Left renal pelvis (tissue), 4 donors: ENCODE data around the gene LRP6. TPM values are rescaled to one million over a fixed set of nuclear protein-coding genes. Genes with fewer than 3 reads are reported as not detected.
"Not testable (repeated sequence)": the region's sequence is repeated elsewhere in the genome, so short reads cannot be mapped to it uniquely, and the experiment has no call there.

Experiments
- DNase-seq, 4 donors: peaks; one replicate each; pipeline ENCODE4 v3.0.0-alpha.2; 2013; ENCODE audit warnings: low read depth in 4 of 4, low spot score in 3 of 4
- polyA plus RNA-seq, 4 donors: library from polyadenylated mRNA; unstranded; fragments of 120-200 nt; gene quantifications; one replicate each; pipeline ENCODE4 v1.2.1, GENCODE V29; 2013; ENCODE audit not compliant: insufficient read length in 4 of 4

Gene LRP6
- polyA plus RNA-seq, 4 donors: 62.2 to 66.2 (median 65.0) TPM

- DNase-seq: peak in 1 of 4 donors; percentile 39
These were observed 413 bp downstream of the LRP6 start for GRCh38 chr12:12266389-12266872.

- peak in 2 of 4 donors; percentile 24 to 35 for DNase-seq
These were observed 1.1 kb downstream of the LRP6 start for GRCh38 chr12:12265571-12266388.

DNA sequence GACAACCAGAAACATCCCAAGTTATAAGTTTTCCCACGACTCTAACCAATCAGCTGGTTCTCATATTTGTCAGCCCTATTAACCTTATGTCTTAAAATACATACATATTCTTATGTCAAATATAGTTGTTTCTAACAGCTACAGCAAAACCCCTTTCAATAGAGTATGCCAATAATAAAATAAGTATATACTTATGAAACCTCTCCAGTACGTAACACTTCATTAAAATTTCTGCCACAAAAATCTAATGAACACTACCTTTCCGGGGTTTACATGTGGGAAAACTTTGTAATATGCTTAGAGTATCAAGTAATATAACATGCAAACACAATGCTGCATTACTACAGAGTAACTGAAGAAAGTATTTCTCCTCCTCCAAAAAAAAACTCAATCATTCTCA is 1.8 kb downstream of the LRP6 start:
- DNase-seq: no peak

GRCh38 chr12:12263909-12264308 is 2.9 kb downstream of the LRP6 start:
- DNase-seq: no peak

GRCh38 chr12:12256291-12256757 is 10.5 kb downstream of the LRP6 start:
- not testable (repeated sequence) for DNase-seq

- DNase-seq: no peak
These were observed 12.3 kb downstream of the LRP6 start for GRCh38 chr12:12254553-12254952.

DNA sequence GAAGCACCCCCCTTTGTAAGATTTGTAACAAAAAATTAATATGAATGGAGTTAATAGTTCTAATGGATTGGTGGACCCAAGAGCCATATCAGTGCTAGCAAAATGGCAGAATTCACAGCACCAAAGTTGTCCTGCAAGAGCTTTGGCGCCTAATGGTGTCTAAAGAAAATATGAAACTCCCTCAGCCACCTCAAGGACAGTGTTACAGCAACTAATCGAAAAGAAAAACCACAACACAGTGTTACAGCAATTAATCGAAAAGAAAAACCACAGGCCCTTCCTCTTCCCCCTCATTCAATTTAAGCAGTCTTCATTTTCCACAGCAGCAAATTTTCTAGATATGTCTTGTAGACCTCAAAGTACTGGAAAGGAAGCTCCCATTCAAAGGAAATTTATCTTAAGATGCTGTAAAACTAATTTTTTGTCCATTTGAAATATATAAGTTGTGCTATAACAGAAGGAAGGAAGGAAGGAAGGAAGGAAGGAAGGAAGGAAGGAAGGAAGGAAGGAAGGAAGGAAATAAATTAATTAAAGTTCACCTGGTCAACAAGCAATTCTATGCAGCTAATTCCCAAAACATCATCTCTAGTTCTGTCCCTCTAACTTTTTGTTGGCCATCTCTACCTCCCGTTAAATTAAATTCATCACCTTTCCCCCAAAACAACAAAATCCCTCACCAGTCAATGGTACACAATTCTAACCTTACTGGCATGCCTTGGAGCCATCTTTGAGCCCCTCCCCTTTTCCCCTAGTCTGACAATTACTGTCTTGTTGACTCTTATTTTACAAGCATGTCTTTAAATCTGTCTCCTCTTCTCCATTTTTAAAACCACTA is 17.4 kb downstream of the LRP6 start:
- no peak for DNase-seq

DNA sequence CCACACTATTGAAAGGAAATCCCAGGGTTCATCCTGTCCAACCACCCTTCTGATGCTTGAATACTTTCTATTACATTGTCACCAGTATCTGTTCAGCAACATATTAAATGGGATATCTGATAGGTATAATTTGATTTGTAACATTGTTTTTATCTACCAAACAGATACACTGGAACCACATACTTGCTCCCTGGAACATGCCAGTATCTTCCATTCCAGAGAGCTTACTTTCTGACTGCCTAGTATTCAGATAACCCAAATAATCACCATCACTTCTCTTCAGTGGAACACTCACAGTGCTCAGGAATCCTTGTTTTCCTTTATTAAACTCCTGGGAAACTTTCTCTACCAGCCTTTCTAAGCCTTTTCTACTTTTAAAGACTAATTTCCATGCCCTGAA is 19.3 kb downstream of the LRP6 start:
- DNase-seq: no peak

GRCh38 chr12:12244341-12244740 is 22.5 kb downstream of the LRP6 start:
- DNase-seq: no peak

- DNase-seq: no peak
These were observed 26.0 kb downstream of the LRP6 start for GRCh38 chr12:12240662-12241340.

GRCh38 chr12:12239127-12239526 is 27.7 kb downstream of the LRP6 start:
- no peak for DNase-seq

GRCh38 chr12:12238605-12239004 is 28.2 kb downstream of the LRP6 start:
- no peak for DNase-seq

DNA sequence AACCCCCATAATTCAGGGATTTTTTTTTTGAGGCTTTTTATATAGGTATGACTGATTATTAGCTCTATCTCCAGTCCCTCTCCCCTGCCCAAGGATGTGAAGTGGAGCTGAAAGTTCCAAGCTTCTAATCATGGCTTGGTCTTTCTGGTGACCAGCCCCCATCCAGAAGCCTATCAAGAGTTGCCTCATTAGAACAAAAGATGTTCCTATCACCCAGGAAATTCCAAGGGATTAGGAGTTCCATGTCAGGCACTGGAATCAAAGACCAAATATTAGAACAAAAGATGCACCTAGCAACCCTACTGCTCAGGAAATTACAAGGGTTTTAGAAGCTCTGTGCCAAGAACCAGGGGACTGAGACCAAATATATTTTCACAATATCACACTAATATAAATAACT is 29.9 kb downstream of the LRP6 start:
- no peak for DNase-seq

- no peak for DNase-seq
These were observed 36.6 kb downstream of the LRP6 start for GRCh38 chr12:12230275-12230674.

DNA sequence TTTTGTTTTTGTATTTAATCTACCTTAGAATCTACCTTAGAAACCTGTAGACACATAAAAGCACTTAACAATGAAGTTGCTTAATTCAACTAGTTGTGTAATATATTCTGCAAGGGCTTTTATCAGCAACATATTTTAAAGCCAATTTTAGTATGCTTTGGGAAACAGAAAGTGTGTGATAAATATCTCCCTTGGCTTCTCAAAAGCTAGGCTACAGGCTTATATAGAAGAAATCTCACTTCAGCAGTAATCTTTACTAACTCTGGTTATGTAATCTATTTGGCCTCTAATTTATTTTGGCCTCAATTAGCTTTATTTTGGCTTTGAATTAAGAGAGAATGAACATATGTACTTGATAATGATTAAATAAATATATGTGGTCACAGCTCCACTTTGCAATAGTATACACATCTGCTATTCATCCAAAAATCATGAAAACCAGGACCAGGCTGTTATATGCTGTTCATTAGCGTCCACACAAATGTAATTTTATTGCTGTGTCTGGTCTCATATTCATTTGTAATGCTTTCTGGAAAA is 37.2 kb downstream of the LRP6 start:
- peak in 1 of 4 donors; percentile 16 for DNase-seq

GRCh38 chr12:12228402-12228801 is 38.4 kb downstream of the LRP6 start:
- no peak for DNase-seq

DNA sequence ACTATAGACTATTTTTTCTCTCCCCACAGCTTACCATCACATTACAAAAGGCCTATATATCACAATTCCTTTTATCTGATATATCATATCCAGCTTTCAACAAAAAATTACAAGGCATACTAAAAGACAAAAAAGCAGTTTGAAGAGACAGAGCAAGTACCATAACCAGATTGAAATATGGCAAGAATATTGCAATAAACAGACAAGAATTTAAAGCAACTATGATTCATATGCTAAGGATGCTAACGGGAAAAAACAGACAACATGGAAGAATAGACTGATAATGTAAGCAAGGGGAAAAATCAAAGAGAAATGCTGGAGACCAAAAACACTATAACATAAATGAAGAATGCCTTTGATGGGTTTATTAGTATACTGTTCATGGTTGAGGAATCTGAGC is 40.7 kb downstream of the LRP6 start:
- no peak for DNase-seq

- no peak for DNase-seq
These were observed 42.5 kb downstream of the LRP6 start for GRCh38 chr12:12224240-12224940.

DNA sequence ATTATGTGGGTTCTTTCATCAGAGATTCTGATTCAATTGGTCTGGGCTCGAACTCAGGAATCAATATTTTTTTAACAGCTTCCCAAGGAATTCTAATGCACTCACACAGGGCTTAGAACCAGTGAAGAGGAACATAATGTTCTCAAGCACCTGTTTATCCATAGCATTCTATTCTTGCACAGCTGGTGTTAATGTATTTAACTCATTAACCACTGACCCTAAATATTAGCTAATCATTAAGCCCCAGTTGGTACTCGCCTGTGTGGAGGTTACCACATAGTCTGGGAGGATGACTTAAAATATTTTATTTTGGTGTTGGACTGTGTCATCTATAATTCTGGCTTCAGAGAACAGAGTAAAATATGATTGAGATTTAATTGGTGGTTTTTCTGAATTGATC is 45.3 kb downstream of the LRP6 start:
- DNase-seq: peak in 1 of 4 donors; percentile 20

GRCh38 chr12:12219664-12220063 is 47.2 kb downstream of the LRP6 start:
- no peak for DNase-seq
